ENCODE measurements around the gene PLEKHA7.

DNA sequence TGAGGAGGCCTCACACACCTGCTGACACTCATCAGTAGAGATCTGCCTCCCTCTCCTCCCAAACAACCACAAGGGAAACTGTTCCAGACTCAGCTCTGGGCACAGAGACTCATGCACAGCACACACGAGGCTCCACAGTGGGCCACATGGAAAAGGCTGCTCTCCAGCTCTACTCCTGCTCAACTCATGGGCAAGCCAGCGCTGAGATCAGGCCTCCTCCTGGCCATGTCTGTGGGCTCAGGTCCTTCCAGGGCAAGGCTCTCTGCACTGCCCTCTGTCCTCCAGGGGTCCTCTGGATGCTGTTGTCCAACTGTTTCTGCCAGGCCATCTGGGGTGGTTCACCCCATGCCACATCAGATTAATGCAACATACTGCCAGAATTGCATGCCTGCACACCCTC, 46.0 kb downstream of the PLEKHA7 start:
- TF ChIP-seq, protein P1, sequence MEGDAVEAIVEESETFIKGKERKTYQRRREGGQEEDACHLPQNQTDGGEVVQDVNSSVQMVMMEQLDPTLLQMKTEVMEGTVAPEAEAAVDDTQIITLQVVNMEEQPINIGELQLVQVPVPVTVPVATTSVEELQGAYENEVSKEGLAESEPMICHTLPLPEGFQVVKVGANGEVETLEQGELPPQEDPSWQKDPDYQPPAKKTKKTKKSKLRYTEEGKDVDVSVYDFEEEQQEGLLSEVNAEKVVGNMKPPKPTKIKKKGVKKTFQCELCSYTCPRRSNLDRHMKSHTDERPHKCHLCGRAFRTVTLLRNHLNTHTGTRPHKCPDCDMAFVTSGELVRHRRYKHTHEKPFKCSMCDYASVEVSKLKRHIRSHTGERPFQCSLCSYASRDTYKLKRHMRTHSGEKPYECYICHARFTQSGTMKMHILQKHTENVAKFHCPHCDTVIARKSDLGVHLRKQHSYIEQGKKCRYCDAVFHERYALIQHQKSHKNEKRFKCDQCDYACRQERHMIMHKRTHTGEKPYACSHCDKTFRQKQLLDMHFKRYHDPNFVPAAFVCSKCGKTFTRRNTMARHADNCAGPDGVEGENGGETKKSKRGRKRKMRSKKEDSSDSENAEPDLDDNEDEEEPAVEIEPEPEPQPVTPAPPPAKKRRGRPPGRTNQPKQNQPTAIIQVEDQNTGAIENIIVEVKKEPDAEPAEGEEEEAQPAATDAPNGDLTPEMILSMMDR (IDR thresholded peaks at IDR 0.05; ENCODE audit: insufficient read depth, low read length) = no peak
- TF ChIP-seq, protein P2, sequence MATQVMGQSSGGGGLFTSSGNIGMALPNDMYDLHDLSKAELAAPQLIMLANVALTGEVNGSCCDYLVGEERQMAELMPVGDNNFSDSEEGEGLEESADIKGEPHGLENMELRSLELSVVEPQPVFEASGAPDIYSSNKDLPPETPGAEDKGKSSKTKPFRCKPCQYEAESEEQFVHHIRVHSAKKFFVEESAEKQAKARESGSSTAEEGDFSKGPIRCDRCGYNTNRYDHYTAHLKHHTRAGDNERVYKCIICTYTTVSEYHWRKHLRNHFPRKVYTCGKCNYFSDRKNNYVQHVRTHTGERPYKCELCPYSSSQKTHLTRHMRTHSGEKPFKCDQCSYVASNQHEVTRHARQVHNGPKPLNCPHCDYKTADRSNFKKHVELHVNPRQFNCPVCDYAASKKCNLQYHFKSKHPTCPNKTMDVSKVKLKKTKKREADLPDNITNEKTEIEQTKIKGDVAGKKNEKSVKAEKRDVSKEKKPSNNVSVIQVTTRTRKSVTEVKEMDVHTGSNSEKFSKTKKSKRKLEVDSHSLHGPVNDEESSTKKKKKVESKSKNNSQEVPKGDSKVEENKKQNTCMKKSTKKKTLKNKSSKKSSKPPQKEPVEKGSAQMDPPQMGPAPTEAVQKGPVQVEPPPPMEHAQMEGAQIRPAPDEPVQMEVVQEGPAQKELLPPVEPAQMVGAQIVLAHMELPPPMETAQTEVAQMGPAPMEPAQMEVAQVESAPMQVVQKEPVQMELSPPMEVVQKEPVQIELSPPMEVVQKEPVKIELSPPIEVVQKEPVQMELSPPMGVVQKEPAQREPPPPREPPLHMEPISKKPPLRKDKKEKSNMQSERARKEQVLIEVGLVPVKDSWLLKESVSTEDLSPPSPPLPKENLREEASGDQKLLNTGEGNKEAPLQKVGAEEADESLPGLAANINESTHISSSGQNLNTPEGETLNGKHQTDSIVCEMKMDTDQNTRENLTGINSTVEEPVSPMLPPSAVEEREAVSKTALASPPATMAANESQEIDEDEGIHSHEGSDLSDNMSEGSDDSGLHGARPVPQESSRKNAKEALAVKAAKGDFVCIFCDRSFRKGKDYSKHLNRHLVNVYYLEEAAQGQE (IDR thresholded peaks at IDR 0.05; ENCODE audit: insufficient replicate concordance, low read depth) = no peak
- TF ChIP-seq POLR2AphosphoS5 (IDR thresholded peaks at IDR 0.05; ENCODE audit: low read depth) (no peak), SPI1 (IDR thresholded peaks at IDR 0.05; ENCODE audit: borderline replicate concordance, low read depth) (no peak), GABPA (IDR thresholded peaks at IDR 0.05; ENCODE audit: low read depth) (no peak)
